Adrenal gland (tissue), 5 donors: Measurements from ENCODE around the gene ANKMY1.

ENCODE experiments used
- POLR2A ChIP-seq, 2 donors: fragments of 450-650 bp; IDR thresholded peaks; one replicate each; pipeline ENCODE4 v1.6.1; 2017; ENCODE audit warnings: antibody characterized with exemption in 2 of 2, mild to moderate bottlenecking in 2 of 2, moderate library complexity in 1 of 2
- TF ChIP-seq, protein P1 (sequence below), 6 experiments: fragments of 450-650 bp in 4 of 6; fragments of 200-600 bp in 2 of 6; sonication (generic) in 1 of 6; IDR thresholded peaks; 1 replicate in 5 of 6; 2 replicates in 1 of 6; pipeline versions ENCODE4 v1.5.1 to v1.8.0; 2016 to 2021; ENCODE audit warnings: antibody characterized with exemption in 6 of 6, mild to moderate bottlenecking in 2 of 6, moderate library complexity in 1 of 6
- donor health status: DM: no; HTN: no; CAD: no.

DNA sequence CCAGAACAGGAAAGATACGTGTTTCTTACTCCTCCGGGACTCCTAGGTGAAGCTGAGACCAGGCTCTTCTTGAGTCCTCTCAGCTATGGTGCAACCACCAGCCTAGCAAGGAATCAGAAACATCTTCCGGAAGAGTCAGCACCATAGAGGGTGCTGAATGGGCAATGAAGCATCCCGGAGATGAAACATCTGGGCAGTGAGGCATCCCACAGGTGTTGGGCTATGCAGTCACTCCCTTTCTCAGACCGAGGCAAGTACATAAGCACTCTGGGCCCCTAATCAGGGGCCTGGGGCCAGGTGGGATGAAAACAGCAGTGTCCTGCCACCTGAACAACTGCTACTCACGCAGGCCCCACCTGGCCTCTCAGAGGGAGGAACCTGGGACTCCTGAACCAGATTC lies 27.3 kb upstream of the ANKMY1 start:
- no peak for TF ChIP-seq POLR2A (IDR thresholded peaks at IDR 0.05)
- TF ChIP-seq, protein P1, sequence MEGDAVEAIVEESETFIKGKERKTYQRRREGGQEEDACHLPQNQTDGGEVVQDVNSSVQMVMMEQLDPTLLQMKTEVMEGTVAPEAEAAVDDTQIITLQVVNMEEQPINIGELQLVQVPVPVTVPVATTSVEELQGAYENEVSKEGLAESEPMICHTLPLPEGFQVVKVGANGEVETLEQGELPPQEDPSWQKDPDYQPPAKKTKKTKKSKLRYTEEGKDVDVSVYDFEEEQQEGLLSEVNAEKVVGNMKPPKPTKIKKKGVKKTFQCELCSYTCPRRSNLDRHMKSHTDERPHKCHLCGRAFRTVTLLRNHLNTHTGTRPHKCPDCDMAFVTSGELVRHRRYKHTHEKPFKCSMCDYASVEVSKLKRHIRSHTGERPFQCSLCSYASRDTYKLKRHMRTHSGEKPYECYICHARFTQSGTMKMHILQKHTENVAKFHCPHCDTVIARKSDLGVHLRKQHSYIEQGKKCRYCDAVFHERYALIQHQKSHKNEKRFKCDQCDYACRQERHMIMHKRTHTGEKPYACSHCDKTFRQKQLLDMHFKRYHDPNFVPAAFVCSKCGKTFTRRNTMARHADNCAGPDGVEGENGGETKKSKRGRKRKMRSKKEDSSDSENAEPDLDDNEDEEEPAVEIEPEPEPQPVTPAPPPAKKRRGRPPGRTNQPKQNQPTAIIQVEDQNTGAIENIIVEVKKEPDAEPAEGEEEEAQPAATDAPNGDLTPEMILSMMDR (IDR thresholded peaks at IDR 0.05), result no peak
